IMR-90 (cell line): ENCODE data around the gene SKAP1. TPM values are rescaled to one million over a fixed set of nuclear protein-coding genes. Genes with fewer than 3 reads are reported as not detected.

Source experiments
- ATAC-seq: fragments of 200-7000 bp; cut with Tn5 transposase; 2 replicates; pipeline ENCODE4 v1.9.1; 2020; ENCODE audit warnings: low read depth, mild to moderate bottlenecking, moderate library complexity
- BruUV-seq: library from RNA; stranded (reverse); fragments of 400-500 nt; replicated peaks from 2 replicates; lab custom pipeline; 2021; lab: Mats Ljungman, UMichigan
- CTCF ChIA-PET: fragments of 300-600 bp; formaldehyde crosslinking; extraction: SDS; loops from one replicate; lab custom pipeline; 2021; ENCODE audit warnings: antibody characterized with exemption; lab: Yijun Ruan, JAX
- POLR2A ChIA-PET: fragments of 300-600 bp; sonication (Branson Sonifier 250); formaldehyde crosslinking; loops from one replicate; lab custom pipeline; 2022; ENCODE audit warnings: antibody characterized with exemption; ENCODE audit not compliant: unreplicated experiment; lab: Charles Lee
- DNase-seq: peaks from one replicate; pipeline ENCODE4 v3.0.0; 2013
- H2AFZ ChIP-seq: replicated peaks from 2 replicates; pipeline ENCODE3; 2013; ENCODE audit warnings: low read length, mild to moderate bottlenecking; ENCODE audit not compliant: poor library complexity
- H2AK5ac ChIP-seq: 2 replicates; pipeline ENCODE4 v1.6.1; 2013; ENCODE audit warnings: low read depth, low read length, inconsistent platforms
- H2AK9ac ChIP-seq: replicated peaks from 2 replicates; pipeline ENCODE3; 2013; ENCODE audit warnings: mild to moderate bottlenecking, low read depth, low read length, moderate library complexity; ENCODE audit not compliant: poor library complexity
- H2BK120ac ChIP-seq: 2 replicates; pipeline ENCODE4 v1.6.1; 2013; ENCODE audit warnings: low read depth, low read length, inconsistent platforms
- H2BK15ac ChIP-seq: 3 replicates; pipeline ENCODE4 v1.6.1; 2013; ENCODE audit warnings: low read depth, low read length, inconsistent platforms
- H2BK20ac ChIP-seq: 2 replicates; pipeline ENCODE4 v1.6.1; 2013; ENCODE audit warnings: low read depth, mild to moderate bottlenecking, inconsistent platforms, low read length, moderate library complexity
- H2BK5ac ChIP-seq: 2 replicates; pipeline ENCODE4 v1.6.1; 2013; ENCODE audit warnings: mild to moderate bottlenecking, low read depth, low read length, inconsistent platforms; ENCODE audit not compliant: poor library complexity, severe bottlenecking
- H3K14ac ChIP-seq: replicated peaks from 2 replicates; pipeline ENCODE4 v1.6.1; 2013; ENCODE audit warnings: low read depth, low read length, inconsistent platforms
- H3K18ac ChIP-seq: 2 replicates; pipeline ENCODE4 v1.6.1; 2013; ENCODE audit warnings: low read depth, low read length, control low read depth
- H3K23ac ChIP-seq: 2 replicates; pipeline ENCODE4 v1.6.1; 2013; ENCODE audit warnings: low read depth, low read length, inconsistent platforms
- H3K27ac ChIP-seq: 2 replicates; pipeline ENCODE4 v1.5.1; 2013; ENCODE audit warnings: mild to moderate bottlenecking, control low read depth, low read length; ENCODE audit not compliant: insufficient read depth
- H3K27me3 ChIP-seq: 2 replicates; pipeline ENCODE4 v1.6.1; 2013; ENCODE audit warnings: low read length; ENCODE audit not compliant: control insufficient read depth, insufficient read depth
- H3K36me3 ChIP-seq: 2 replicates; pipeline ENCODE4 v1.6.1; 2013; ENCODE audit warnings: low read length, mixed read lengths; ENCODE audit not compliant: control insufficient read depth, insufficient read depth
- H3K4ac ChIP-seq: 2 replicates; pipeline ENCODE4 v1.6.1; 2013; ENCODE audit warnings: low read depth, low read length, inconsistent platforms
- H3K4me1 ChIP-seq: 2 replicates; pipeline ENCODE4 v1.6.1; 2013; ENCODE audit warnings: low read length, mixed read lengths; ENCODE audit not compliant: control insufficient read depth, insufficient read depth
- H3K4me2 ChIP-seq: 2 replicates; pipeline ENCODE4 v1.6.1; 2013; ENCODE audit warnings: low read depth, mild to moderate bottlenecking, control low read depth, low read length, moderate library complexity
- H3K4me3 ChIP-seq: 2 replicates; pipeline ENCODE4 v1.5.1; 2013; ENCODE audit warnings: low read depth, mild to moderate bottlenecking, control low read depth, low read length, moderate library complexity; ENCODE audit not compliant: insufficient read depth
- H3K56ac ChIP-seq: 2 replicates; pipeline ENCODE4 v1.6.1; 2013; ENCODE audit warnings: low read length, inconsistent platforms; ENCODE audit not compliant: insufficient read depth; ENCODE audit errors: extremely low read depth
- H3K79me1 ChIP-seq, 2 experiments: 2 replicates each; pipeline ENCODE4 v1.6.1; 2013; ENCODE audit warnings: low read length in 2 of 2, inconsistent platforms in 1 of 2, low read depth in 1 of 2
- H3K9ac ChIP-seq: 2 replicates; pipeline ENCODE4 v1.6.1; 2013; ENCODE audit warnings: low read depth, low read length, control low read depth
- H3K9me1 ChIP-seq: 2 replicates; pipeline ENCODE4 v1.6.1; 2013; ENCODE audit warnings: low read length, inconsistent platforms; ENCODE audit not compliant: insufficient read depth
- H3K9me3 ChIP-seq: 2 replicates; pipeline ENCODE4 v1.6.1; 2013; ENCODE audit warnings: low read length; ENCODE audit not compliant: control insufficient read depth, insufficient read depth
- H4K20me1 ChIP-seq: 2 replicates; pipeline ENCODE4 v1.6.1; 2013; ENCODE audit warnings: low read length, inconsistent platforms; ENCODE audit not compliant: insufficient read depth
- H4K5ac ChIP-seq: 2 replicates; pipeline ENCODE4 v1.6.1; 2013; ENCODE audit warnings: mild to moderate bottlenecking, low read depth, low read length, control low read depth
- H4K8ac ChIP-seq, 2 experiments: 2 replicates each; pipeline ENCODE4 v1.6.1; 2013; ENCODE audit warnings: low read depth in 2 of 2, low read length in 2 of 2, control low read depth in 1 of 2, inconsistent platforms in 1 of 2
- H4K91ac ChIP-seq: 2 replicates; pipeline ENCODE4 v1.6.1; 2013; ENCODE audit warnings: low read depth, low read length, inconsistent platforms; ENCODE audit not compliant: insufficient read depth
- BHLHE40 ChIP-seq: fragments of 150-350 bp; IDR thresholded peaks from 2 replicates; pipeline ENCODE4 v1.6.1; 2016; ENCODE audit warnings: mild to moderate bottlenecking, low read depth, low read length
- CEBPB ChIP-seq: IDR thresholded peaks from 2 replicates; pipeline ENCODE4 v1.6.1; 2012; ENCODE audit warnings: low read depth, low read length, improper control_type of control experiment
- CHD1 ChIP-seq: IDR thresholded peaks from 2 replicates; pipeline ENCODE4 v1.6.1; 2012; ENCODE audit warnings: low read depth, low read length, improper control_type of control experiment
- FOS ChIP-seq: fragments of 150-350 bp; IDR thresholded peaks from 2 replicates; pipeline ENCODE4 v1.6.1; 2016; ENCODE audit warnings: low read depth, low read length
- MAFK ChIP-seq: IDR thresholded peaks from 2 replicates; pipeline ENCODE4 v1.6.1; 2012; ENCODE audit warnings: low read depth, low read length, improper control_type of control experiment
- MAZ ChIP-seq: IDR thresholded peaks from 2 replicates; pipeline ENCODE4 v1.6.1; 2012; ENCODE audit warnings: low read depth, mild to moderate bottlenecking, low read length, improper control_type of control experiment, moderate library complexity, borderline replicate concordance
- MXI1 ChIP-seq: IDR thresholded peaks from 2 replicates; pipeline ENCODE4 v1.6.1; 2012; ENCODE audit warnings: low read depth, mild to moderate bottlenecking, low read length, moderate library complexity, borderline replicate concordance
- NFE2L2 ChIP-seq: fragments of 150-350 bp; IDR thresholded peaks from 2 replicates; pipeline ENCODE4 v1.6.1; 2016; ENCODE audit warnings: low read depth, mild to moderate bottlenecking, low read length
- POLR2A ChIP-seq: IDR thresholded peaks from 2 replicates; pipeline ENCODE4 v1.6.1; 2012; ENCODE audit warnings: mild to moderate bottlenecking, low read depth, low read length
- RAD21 ChIP-seq: IDR thresholded peaks from 2 replicates; pipeline ENCODE4 v1.6.1; 2012; ENCODE audit warnings: low read length, improper control_type of control experiment
- RCOR1 ChIP-seq: IDR thresholded peaks from 2 replicates; pipeline ENCODE4 v1.6.1; 2012; ENCODE audit warnings: mild to moderate bottlenecking, low read length, improper control_type of control experiment; ENCODE audit not compliant: insufficient replicate concordance
- RFX5 ChIP-seq: IDR thresholded peaks from 2 replicates; pipeline ENCODE4 v1.8.0; 2012; ENCODE audit warnings: low read depth, mild to moderate bottlenecking, low read length, moderate library complexity
- SMC3 ChIP-seq: fragments of 150-350 bp; IDR thresholded peaks from 2 replicates; pipeline ENCODE4 v1.6.1; 2016; ENCODE audit warnings: low read depth, mild to moderate bottlenecking, antibody characterized with exemption, low read length, moderate library complexity
- USF2 ChIP-seq: fragments of 150-350 bp; IDR thresholded peaks from 2 replicates; pipeline ENCODE4 v1.6.1; 2017; ENCODE audit warnings: mild to moderate bottlenecking, antibody characterized with exemption, low read length, low read depth
- WGBS, 2 experiments: methylation state at CpG; one replicate each; pipeline versions ENCODE4 v1.1.5 to v1.1.7; 2013; ENCODE audit warnings: missing lambda C conversion rate in 2 of 2; ENCODE audit not compliant: insufficient read length in 1 of 2; ENCODE audit errors: extremely low coverage in 2 of 2; 5-methylcytosine and 5-hydroxymethylcytosine counted together
- dilution Hi-C: fragments of 300-500 bp; cut with HindIII; formaldehyde crosslinking; loops from one replicate; pipeline ENCODE4 v1.14.3; 2018; ENCODE audit warnings: low sequenced_read_pairs; ENCODE audit not compliant: unreplicated experiment
- in situ Hi-C: fragments of 300-500 bp; cut with MboI; formaldehyde crosslinking; loops from 3 replicates; pipeline ENCODE4 v1.14.3; 2019; ENCODE audit warnings: low sequenced_read_pairs, inconsistent platforms, mixed read lengths
- intact Hi-C: fragments of 100-400 bp; cut with micrococcal nuclease; formaldehyde crosslinking; loops from 2 replicates; pipeline ENCODE4 v1.10.0; 2022
- polyA plus RNA-seq, 3 experiments: library from polyadenylated mRNA; depleted of rRNA; stranded (reverse); fragments of >200 nt; gene quantifications; 2 replicates each; pipeline ENCODE4 v1.2.3, GENCODE V29; 2012; ENCODE audit warnings: low replicate concordance in 1 of 3
- total RNA-seq: library from RNA; depleted of rRNA; stranded (reverse); fragments of >200 nt; gene quantifications from 2 replicates; pipeline ENCODE4 v1.2.3, GENCODE V29; 2012
- TF ChIP-seq, protein P1 (sequence below): fragments of 150-350 bp; IDR thresholded peaks from 2 replicates; pipeline ENCODE4 v1.6.1; 2016; ENCODE audit warnings: low read depth, mild to moderate bottlenecking, low read length, moderate library complexity, borderline replicate concordance
- TF ChIP-seq, protein P2 (sequence below): conservative IDR thresholded peaks from 2 replicates; pipeline ENCODE4 v1.5.1; 2012; ENCODE audit warnings: mild to moderate bottlenecking, low read depth, low read length, improper control_type of control experiment

SKAP1 gene
- total and polyA plus RNA-seq, 2 of the 4 experiments (the other 2 are of a cell fraction): not detected

GRCh38 chr17:48152289-48152688 is 277.7 kb downstream of the SKAP1 start:
- Histone ChIP-seq H2AK9ac (no peak overlapping the region), H3K4ac (no peak overlapping the region), H4K5ac (no peak overlapping the region), H2BK15ac (no peak overlapping the region), H3K27ac (no peak overlapping the region), H3K36me3 (no peaks in the 10 kb centered on the region), H3K27me3 (peaks cover 75% of the 10 kb centered on the region), H2BK5ac (no peak overlapping the region), H2BK120ac (no peak overlapping the region), H4K8ac (no peak overlapping the region), H3K9ac (no peak overlapping the region), H4K20me1 (peaks cover 3% of the 10 kb centered on the region; the same call in 1 of the 2 replicates), H4K91ac (no peak overlapping the region), H3K4me3 (no peak overlapping the region), H2BK20ac (no peak overlapping the region), H3K23ac (no peak overlapping the region), H3K14ac (no peak overlapping the region), H2AFZ (no peak overlapping the region), H3K18ac (no peak overlapping the region), H3K9me3 (no peaks in the 10 kb centered on the region; the same call in 1 of the 2 replicates), H2AK5ac (no peak overlapping the region), H3K4me1 (no peaks in the 10 kb centered on the region), H3K79me1 (no peaks in the 10 kb centered on the region), H3K9me1 (no peaks in the 10 kb centered on the region), H3K56ac (no peak overlapping the region), H3K4me2 (no peak overlapping the region)
- in situ Hi-C loops (no loop called here), intact Hi-C loops (loop anchor here (2.0 kb wide), 1 partner anchor 467 kb away; no protein-coding TSS in a partner anchor), dilution Hi-C loops (no loop called here)
- CTCF ChIA-PET: no interaction called here
- no TSS peak for BruUV-seq
- TF ChIP-seq CHD1: no peak
- no peak for TF ChIP-seq POLR2A
- no peak for TF ChIP-seq RFX5
- TF ChIP-seq, protein P1, sequence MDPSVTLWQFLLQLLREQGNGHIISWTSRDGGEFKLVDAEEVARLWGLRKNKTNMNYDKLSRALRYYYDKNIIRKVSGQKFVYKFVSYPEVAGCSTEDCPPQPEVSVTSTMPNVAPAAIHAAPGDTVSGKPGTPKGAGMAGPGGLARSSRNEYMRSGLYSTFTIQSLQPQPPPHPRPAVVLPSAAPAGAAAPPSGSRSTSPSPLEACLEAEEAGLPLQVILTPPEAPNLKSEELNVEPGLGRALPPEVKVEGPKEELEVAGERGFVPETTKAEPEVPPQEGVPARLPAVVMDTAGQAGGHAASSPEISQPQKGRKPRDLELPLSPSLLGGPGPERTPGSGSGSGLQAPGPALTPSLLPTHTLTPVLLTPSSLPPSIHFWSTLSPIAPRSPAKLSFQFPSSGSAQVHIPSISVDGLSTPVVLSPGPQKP: no peak
- TF ChIP-seq MXI1: no peak
- TF ChIP-seq MAFK: no peak
- TF ChIP-seq MAZ: no peak
- TF ChIP-seq BHLHE40: no peak
- TF ChIP-seq NFE2L2: no peak
- no peak for TF ChIP-seq USF2
- TF ChIP-seq FOS: no peak
- no peak for TF ChIP-seq CEBPB
- TF ChIP-seq RCOR1: no peak
- TF ChIP-seq, protein P2, sequence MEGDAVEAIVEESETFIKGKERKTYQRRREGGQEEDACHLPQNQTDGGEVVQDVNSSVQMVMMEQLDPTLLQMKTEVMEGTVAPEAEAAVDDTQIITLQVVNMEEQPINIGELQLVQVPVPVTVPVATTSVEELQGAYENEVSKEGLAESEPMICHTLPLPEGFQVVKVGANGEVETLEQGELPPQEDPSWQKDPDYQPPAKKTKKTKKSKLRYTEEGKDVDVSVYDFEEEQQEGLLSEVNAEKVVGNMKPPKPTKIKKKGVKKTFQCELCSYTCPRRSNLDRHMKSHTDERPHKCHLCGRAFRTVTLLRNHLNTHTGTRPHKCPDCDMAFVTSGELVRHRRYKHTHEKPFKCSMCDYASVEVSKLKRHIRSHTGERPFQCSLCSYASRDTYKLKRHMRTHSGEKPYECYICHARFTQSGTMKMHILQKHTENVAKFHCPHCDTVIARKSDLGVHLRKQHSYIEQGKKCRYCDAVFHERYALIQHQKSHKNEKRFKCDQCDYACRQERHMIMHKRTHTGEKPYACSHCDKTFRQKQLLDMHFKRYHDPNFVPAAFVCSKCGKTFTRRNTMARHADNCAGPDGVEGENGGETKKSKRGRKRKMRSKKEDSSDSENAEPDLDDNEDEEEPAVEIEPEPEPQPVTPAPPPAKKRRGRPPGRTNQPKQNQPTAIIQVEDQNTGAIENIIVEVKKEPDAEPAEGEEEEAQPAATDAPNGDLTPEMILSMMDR: no peak
- TF ChIP-seq SMC3: no peak
- TF ChIP-seq RAD21: no peak
- WGBS, 2 experiments: no CpG with 5 or more reads among the region's 4 CpGs
- no peak for DNase-seq
- POLR2A ChIA-PET: no interaction called here
- no peak for ATAC-seq
